ENCODE data around the gene PTRH1. TPM values are rescaled to one million over a fixed set of nuclear protein-coding genes. Genes with fewer than 3 reads are reported as not detected.

PTRH1 gene
- total RNA-seq (10 to 100 TPM in 3 of 4 donors, 1 to 10 TPM in 1; 7.9 to 37.7 (median 13.3) TPM), polyA plus RNA-seq (10 to 100 TPM; 21.8 to 44.6 (median 36.2) TPM)
- long read RNA-seq, donor 1, transcript PTRH1-208 (5 exons, 814 nt): major isoform, 26 of 34 reads
- long read RNA-seq, donor 1, partial matches to known transcripts: 2 of 34 reads
- long read RNA-seq, donor 1, other reads (novel, unspliced or antisense): 1 of 34 reads
- long read RNA-seq, donor 2, transcript PTRH1-208 (5 exons, 814 nt): major isoform, 11 of 17 reads
- long read RNA-seq, donor 2, partial matches to known transcripts: 1 of 17 reads
- long read RNA-seq, donor 2, other reads (novel, unspliced or antisense): 1 of 17 reads

GRCh38 chr9:127715470-127716337 lies at the start of gene PTRH1, which contains the start of gene TTC16:
Gene PTRH1, minus strand, starts transcription at chr9:127715663. Its CDS starts 24 bp downstream, at chr9:127715639.
Gene TTC16, plus strand, starts transcription at chr9:127716079. Its CDS starts 67 bp downstream, at chr9:127716146.
- WGBS, 3 donors: 2 to 3% (median 2%) methylated on average over 58 to 65 of the region's 65 CpGs
- ATAC-seq (peak; percentile 96 to 98 (median 96)), DNase-seq (peak; percentile 98 to 99)
- Histone ChIP-seq H3K9me3 (no peaks in the 10 kb centered on the region), H3K4me3 (peak within 1 kb of the TSS; percentile 85), H3K27ac (peak within 1 kb of the TSS; percentile 91), H3K27me3 (ENCODE audit: insufficient read depth in 3 of 3, low read length in 2 of 3) (no peaks in the 10 kb centered on the region), H3K36me3 (ENCODE audit: insufficient read depth in 1 of 2, low read depth in 1 of 2) (no peaks in the 10 kb centered on the region), H3K4me1 (peaks cover 15% of the 10 kb centered on the region)
- intact Hi-C loops (cut with DNase I): loop anchor here (5.0 kb wide), 2 partner anchors 103 to 123 kb away; partner anchors contain the start of gene STXBP1 (in 1 of the 2)
- no peak for TF ChIP-seq CTCF (IDR thresholded peaks at IDR 0.05)

GRCh38 chr9:127763918-127764384 lies 48.5 kb upstream of the PTRH1 start:
- H3K9me3 ChIP-seq: no peaks in the 10 kb centered on the region
- WGBS, 3 donors: 41 to 55% (median 49%) methylated on average over 7 of the region's 7 CpGs
- H3K27me3 ChIP-seq (ENCODE audit: insufficient read depth in 3 of 3, low read length in 2 of 3): peaks cover 0 to 4% (median 3%) of the 10 kb centered on the region in 3 donors
- intact Hi-C loops (cut with DNase I): no loop called here
- no peak overlapping the region for H3K4me3 ChIP-seq
- ATAC-seq (peak; percentile 50 to 69 (median 64)), DNase-seq (peak; percentile 63 to 67)
- no peaks in the 10 kb centered on the region for H3K36me3 ChIP-seq (ENCODE audit: insufficient read depth in 1 of 2, low read depth in 1 of 2)
- H3K27ac ChIP-seq: peak overlapping the region; percentile 65
- H3K4me1 ChIP-seq: peaks cover 4% of the 10 kb centered on the region
- peak; percentile 25 for TF ChIP-seq CTCF (IDR thresholded peaks at IDR 0.05)

GRCh38 chr9:127762111-127762676 lies 46.7 kb upstream of the PTRH1 start:
- WGBS, 3 donors: 41 to 45% (median 45%) methylated on average over 16 of the region's 16 CpGs
- Histone ChIP-seq H3K27ac (peak overlapping the region; percentile 65), H3K36me3 (ENCODE audit: insufficient read depth in 1 of 2, low read depth in 1 of 2) (no peaks in the 10 kb centered on the region), H3K4me3 (peak overlapping the region; percentile 46), H3K4me1 (peaks cover 4% of the 10 kb centered on the region), H3K9me3 (no peaks in the 10 kb centered on the region), H3K27me3 (ENCODE audit: insufficient read depth in 3 of 3, low read length in 2 of 3) (peaks cover 0 to 4% (median 3%) of the 10 kb centered on the region in 3 donors)
- no peak for TF ChIP-seq CTCF (IDR thresholded peaks at IDR 0.05)
- ATAC-seq (peak in 3 of 4 donors; percentile 46 to 70 (median 65)), DNase-seq (peak in 1 of 2 donors; percentile 67)
- intact Hi-C loops (cut with DNase I): no loop called here

GRCh38 chr9:127761491-127761956 lies 46.1 kb upstream of the PTRH1 start:
- Histone ChIP-seq H3K27me3 (ENCODE audit: insufficient read depth in 3 of 3, low read length in 2 of 3) (peaks cover 0 to 9% (median 3%) of the 10 kb centered on the region in 3 donors), H3K4me1 (peaks cover 4% of the 10 kb centered on the region), H3K36me3 (ENCODE audit: insufficient read depth in 1 of 2, low read depth in 1 of 2) (no peaks in the 10 kb centered on the region), H3K4me3 (peak overlapping the region; percentile 46), H3K9me3 (no peaks in the 10 kb centered on the region), H3K27ac (peak overlapping the region; percentile 16)
- intact Hi-C loops (cut with DNase I): no loop called here
- ATAC-seq (no peak), DNase-seq (no peak)
- WGBS, 3 donors: 27 to 36% (median 27%) methylated on average over 5 of the region's 5 CpGs
- TF ChIP-seq CTCF (IDR thresholded peaks at IDR 0.05): no peak
